Ramos (cell line): ENCODE measurements around the gene MROH2A.
"Not testable (repeated sequence)": the region's sequence is repeated elsewhere in the genome, so short reads cannot be mapped to it uniquely, and the experiment has no call there.

Experiments
- in situ Hi-C: fragments of 300-500 bp; cut with MboI; formaldehyde crosslinking; loops from one replicate; pipeline ENCODE4 v1.14.3; 2022; ENCODE audit warnings: low sequenced_read_pairs; ENCODE audit not compliant: unreplicated experiment

Gene MROH2A

GRCh38 chr2:233851169-233851568, 73.0 kb downstream of the MROH2A start:
- in situ Hi-C loops: no loop called here

- in situ Hi-C loops: no loop called here
Observed at GRCh38 chr2:233852056-233852455, 73.9 kb downstream of the MROH2A start.

GRCh38 chr2:233853353-233853752, 75.2 kb downstream of the MROH2A start:
- in situ Hi-C loops: no loop called here

GRCh38 chr2:233853883-233854240, 75.7 kb downstream of the MROH2A start:
- in situ Hi-C loops: no loop called here

- in situ Hi-C loops: no loop called here
Observed at GRCh38 chr2:233854241-233854981, 76.3 kb downstream of the MROH2A start, which contains the start of gene HJURP. Gene HJURP (minus strand): TSS chr2:233854535. CDS start chr2:233854500, 35 bp downstream.

- in situ Hi-C loops: no loop called here
Observed at GRCh38 chr2:233855345-233855744, 77.2 kb downstream of the MROH2A start.

- in situ Hi-C loops: no loop called here
Observed at GRCh38 chr2:233856184-233856583, 78.1 kb downstream of the MROH2A start.

- in situ Hi-C loops: no loop called here
Observed at GRCh38 chr2:233857511-233858141, 79.5 kb downstream of the MROH2A start.

GRCh38 chr2:233858331-233858730, 80.2 kb downstream of the MROH2A start:
- in situ Hi-C loops: no loop called here

- in situ Hi-C loops: no loop called here
Observed at GRCh38 chr2:233862261-233862768, 84.2 kb downstream of the MROH2A start.

GRCh38 chr2:233865838-233866237, 87.7 kb downstream of the MROH2A start:
- in situ Hi-C loops: no loop called here

- in situ Hi-C loops: no loop called here
Observed at GRCh38 chr2:233866479-233866878, 88.3 kb downstream of the MROH2A start.

GRCh38 chr2:233867993-233868532, 89.9 kb downstream of the MROH2A start, which contains the start of gene MSL3B:
Gene MSL3B (minus strand): TSS chr2:233868386.
- in situ Hi-C loops: no loop called here

GRCh38 chr2:233871432-233871831, 93.3 kb downstream of the MROH2A start:
- in situ Hi-C loops: no loop called here

- in situ Hi-C loops: not testable (repeated sequence)
Observed at GRCh38 chr2:233872125-233872524, 94.0 kb downstream of the MROH2A start.

- in situ Hi-C loops: no loop called here
Observed at GRCh38 chr2:233882353-233882752, 104.2 kb downstream of the MROH2A start.
